Measurements from ENCODE around the gene OSGIN1. TPM values are rescaled to one million over a fixed set of nuclear protein-coding genes. Genes with fewer than 3 reads are reported as not detected.

Gene OSGIN1
- total RNA-seq, 1 donor from 2014 or later = 1.6 TPM

GRCh38 chr16:83996481-83997252, 43.6 kb downstream of the OSGIN1 start:
- no peak for TF ChIP-seq CTCF (IDR thresholded peaks at IDR 0.05)
- CTCF ChIA-PET = no interaction called here
- ATAC-seq (ENCODE audit: low read depth) = no peak
- POLR2A ChIA-PET = interaction anchor here (0.7 kb wide), 1 partner anchor 35 kb away, joined by 3 read pairs; no protein-coding TSS in a partner anchor
- no peak overlapping the region for H3K27ac Mint-ChIP-seq
- peaks cover 2% of the 10 kb centered on the region for H3K4me1 Mint-ChIP-seq
- H3K27me3 Mint-ChIP-seq = peaks cover 35% of the 10 kb centered on the region
- intact Hi-C loops (cut with micrococcal nuclease) = no loop called here
- H3K9me3 Mint-ChIP-seq = peaks cover 2% of the 10 kb centered on the region
- no peaks in the 10 kb centered on the region for H3K36me3 Mint-ChIP-seq (ENCODE audit: low read depth)
- no peak for DNase-seq
- H3K4me3 Mint-ChIP-seq = no peak overlapping the region

- POLR2A ChIA-PET = no interaction called here
- Mint-ChIP-seq H3K4me3 (no peak overlapping the region), H3K36me3 (ENCODE audit: low read depth) (no peaks in the 10 kb centered on the region), H3K27me3 (peaks cover 25% of the 10 kb centered on the region), H3K27ac (no peak overlapping the region), H3K9me3 (no peaks in the 10 kb centered on the region), H3K4me1 (peaks cover 2% of the 10 kb centered on the region)
- TF ChIP-seq CTCF (IDR thresholded peaks at IDR 0.05) = no peak
- intact Hi-C loops (cut with micrococcal nuclease) = no loop called here
- no peak for DNase-seq
- ATAC-seq (ENCODE audit: low read depth) = no peak
- CTCF ChIA-PET = no interaction called here
These were observed 45.1 kb downstream of the OSGIN1 start for GRCh38 chr16:83998091-83998490.

GRCh38 chr16:84000989-84001642, 48.1 kb downstream of the OSGIN1 start:
- ChIA-PET POLR2A (no interaction called here), CTCF (no interaction called here)
- peaks cover 20% of the 10 kb centered on the region for H3K27me3 Mint-ChIP-seq
- no peaks in the 10 kb centered on the region for H3K9me3 Mint-ChIP-seq
- no peaks in the 10 kb centered on the region for H3K4me1 Mint-ChIP-seq
- ATAC-seq (ENCODE audit: low read depth) (no peak), DNase-seq (no peak)
- no peak for TF ChIP-seq CTCF (IDR thresholded peaks at IDR 0.05)
- intact Hi-C loops (cut with micrococcal nuclease) = no loop called here
- no peaks in the 10 kb centered on the region for H3K36me3 Mint-ChIP-seq (ENCODE audit: low read depth)
- H3K4me3 Mint-ChIP-seq = no peak overlapping the region
- H3K27ac Mint-ChIP-seq = no peak overlapping the region

GRCh38 chr16:84001726-84002125, 48.7 kb downstream of the OSGIN1 start:
- Mint-ChIP-seq H3K36me3 (ENCODE audit: low read depth) (no peaks in the 10 kb centered on the region), H3K27me3 (peaks cover 16% of the 10 kb centered on the region), H3K9me3 (no peaks in the 10 kb centered on the region), H3K27ac (no peak overlapping the region), H3K4me3 (no peak overlapping the region), H3K4me1 (no peaks in the 10 kb centered on the region)
- POLR2A ChIA-PET = no interaction called here
- TF ChIP-seq CTCF (IDR thresholded peaks at IDR 0.05) = no peak
- ATAC-seq (ENCODE audit: low read depth) (no peak), DNase-seq (no peak)
- CTCF ChIA-PET = no interaction called here
- intact Hi-C loops (cut with micrococcal nuclease) = no loop called here

GRCh38 chr16:84003038-84003437, 50.0 kb downstream of the OSGIN1 start:
- TF ChIP-seq CTCF (IDR thresholded peaks at IDR 0.05) = no peak
- Mint-ChIP-seq H3K4me3 (no peak overlapping the region), H3K9me3 (no peaks in the 10 kb centered on the region), H3K36me3 (ENCODE audit: low read depth) (no peaks in the 10 kb centered on the region), H3K27ac (no peak overlapping the region), H3K4me1 (no peaks in the 10 kb centered on the region), H3K27me3 (peaks cover 13% of the 10 kb centered on the region)
- intact Hi-C loops (cut with micrococcal nuclease) = no loop called here
- CTCF ChIA-PET = no interaction called here
- no peak for ATAC-seq (ENCODE audit: low read depth)
- POLR2A ChIA-PET = no interaction called here
- DNase-seq = no peak
